ENCODE data around the gene DIAPH2. TPM values are rescaled to one million over a fixed set of nuclear protein-coding genes. Genes with fewer than 3 reads are reported as not detected.

Gene DIAPH2
- total RNA-seq, 2 donors from 2014 or later: 42.4 to 66.0 TPM

DNA sequence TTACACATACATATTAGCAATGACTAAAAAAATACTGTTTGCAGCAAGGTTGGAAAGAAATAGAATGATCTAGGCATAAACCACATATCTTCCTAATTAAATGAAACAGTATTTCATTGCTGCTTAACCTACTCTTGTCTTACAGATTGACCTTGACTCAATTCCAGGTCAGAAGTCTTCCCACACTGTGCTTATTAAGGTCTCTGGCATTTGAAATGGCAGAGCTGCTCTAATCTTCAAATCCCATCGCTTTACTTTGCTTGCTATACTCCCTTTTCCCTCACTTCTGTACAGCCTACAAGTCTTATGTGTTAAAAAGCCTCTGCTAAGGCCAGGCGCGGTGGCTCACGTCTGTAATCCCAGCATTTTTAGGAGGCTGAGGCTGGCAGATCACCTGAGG, 623.5 kb downstream of the DIAPH2 start:
- no peak overlapping the region for H3K27ac ChIP-seq
- H3K36me3 ChIP-seq: no peaks in the 10 kb centered on the region
- no peaks in the 10 kb centered on the region for H3K9me3 ChIP-seq
- H3K4me1 ChIP-seq (ENCODE audit: control insufficient read depth in 1 of 2, low read depth in 2 of 2): no peaks in the 10 kb centered on the region
- H3K27me3 ChIP-seq (replicated peaks; ENCODE audit: insufficient read depth): no peaks in the 10 kb centered on the region
- H3K4me3 ChIP-seq: no peak overlapping the region
- ATAC-seq (ENCODE audit: insufficient number of reproducible peaks, low FRiP score, low read depth): no peak
- DNase-seq (ENCODE audit: low spot score): no peak
- TF ChIP-seq, protein P1, sequence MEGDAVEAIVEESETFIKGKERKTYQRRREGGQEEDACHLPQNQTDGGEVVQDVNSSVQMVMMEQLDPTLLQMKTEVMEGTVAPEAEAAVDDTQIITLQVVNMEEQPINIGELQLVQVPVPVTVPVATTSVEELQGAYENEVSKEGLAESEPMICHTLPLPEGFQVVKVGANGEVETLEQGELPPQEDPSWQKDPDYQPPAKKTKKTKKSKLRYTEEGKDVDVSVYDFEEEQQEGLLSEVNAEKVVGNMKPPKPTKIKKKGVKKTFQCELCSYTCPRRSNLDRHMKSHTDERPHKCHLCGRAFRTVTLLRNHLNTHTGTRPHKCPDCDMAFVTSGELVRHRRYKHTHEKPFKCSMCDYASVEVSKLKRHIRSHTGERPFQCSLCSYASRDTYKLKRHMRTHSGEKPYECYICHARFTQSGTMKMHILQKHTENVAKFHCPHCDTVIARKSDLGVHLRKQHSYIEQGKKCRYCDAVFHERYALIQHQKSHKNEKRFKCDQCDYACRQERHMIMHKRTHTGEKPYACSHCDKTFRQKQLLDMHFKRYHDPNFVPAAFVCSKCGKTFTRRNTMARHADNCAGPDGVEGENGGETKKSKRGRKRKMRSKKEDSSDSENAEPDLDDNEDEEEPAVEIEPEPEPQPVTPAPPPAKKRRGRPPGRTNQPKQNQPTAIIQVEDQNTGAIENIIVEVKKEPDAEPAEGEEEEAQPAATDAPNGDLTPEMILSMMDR (IDR thresholded peaks at IDR 0.05): no peak

DNA sequence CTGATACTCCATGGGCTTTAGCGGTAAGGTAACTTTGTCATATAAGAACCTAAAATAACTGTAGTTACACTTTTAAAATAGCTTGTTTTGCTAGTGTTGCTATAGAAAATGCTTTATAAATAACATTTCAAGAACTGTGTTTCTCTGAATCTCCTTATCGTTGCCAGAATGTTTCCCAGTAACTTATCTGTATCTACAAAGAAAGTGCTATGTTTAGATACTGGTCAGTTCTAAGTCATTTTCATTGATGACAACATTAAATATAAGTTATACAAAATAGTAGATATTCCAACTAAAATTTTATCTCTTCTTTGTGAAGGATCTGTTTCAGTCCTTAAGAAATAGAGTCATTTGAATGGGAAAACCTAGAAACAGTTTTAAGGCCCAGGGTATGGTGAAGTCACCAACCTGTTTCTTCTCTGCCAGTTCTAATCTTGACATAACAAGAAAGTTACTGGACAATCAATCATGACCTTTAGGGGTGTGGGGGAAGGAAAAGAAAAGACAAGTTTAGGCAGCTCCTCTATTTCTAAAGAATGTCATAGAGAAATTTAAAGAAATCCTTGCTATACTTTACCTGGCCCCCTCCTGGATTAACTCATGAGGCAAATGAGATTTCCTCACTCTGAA, 625.0 kb downstream of the DIAPH2 start:
- Histone ChIP-seq H3K27ac (no peak overlapping the region), H3K36me3 (no peaks in the 10 kb centered on the region), H3K4me1 (ENCODE audit: control insufficient read depth in 1 of 2, low read depth in 2 of 2) (no peaks in the 10 kb centered on the region), H3K4me3 (no peak overlapping the region), H3K9me3 (no peaks in the 10 kb centered on the region), H3K27me3 (replicated peaks; ENCODE audit: insufficient read depth) (no peaks in the 10 kb centered on the region)
- DNase-seq (ENCODE audit: low spot score): no peak
- TF ChIP-seq, protein P1 (IDR thresholded peaks at IDR 0.05): no peak
- ATAC-seq (ENCODE audit: insufficient number of reproducible peaks, low FRiP score, low read depth): no peak

GRCh38 chrX:97310373-97310772, 625.7 kb downstream of the DIAPH2 start:
- TF ChIP-seq, protein P1 (IDR thresholded peaks at IDR 0.05): no peak
- no peak for DNase-seq (ENCODE audit: low spot score)
- Histone ChIP-seq H3K4me3 (no peak overlapping the region), H3K4me1 (ENCODE audit: control insufficient read depth in 1 of 2, low read depth in 2 of 2) (no peaks in the 10 kb centered on the region), H3K27me3 (replicated peaks; ENCODE audit: insufficient read depth) (no peaks in the 10 kb centered on the region), H3K36me3 (no peaks in the 10 kb centered on the region), H3K27ac (no peak overlapping the region), H3K9me3 (no peaks in the 10 kb centered on the region)
- no peak for ATAC-seq (ENCODE audit: insufficient number of reproducible peaks, low FRiP score, low read depth)

- Histone ChIP-seq H3K4me1 (ENCODE audit: control insufficient read depth in 1 of 2, low read depth in 2 of 2) (no peaks in the 10 kb centered on the region), H3K27ac (no peak overlapping the region), H3K4me3 (no peak overlapping the region), H3K27me3 (replicated peaks; ENCODE audit: insufficient read depth) (no peaks in the 10 kb centered on the region), H3K36me3 (no peaks in the 10 kb centered on the region), H3K9me3 (no peaks in the 10 kb centered on the region)
- TF ChIP-seq, protein P1 (IDR thresholded peaks at IDR 0.05): no peak
- no peak for ATAC-seq (ENCODE audit: insufficient number of reproducible peaks, low FRiP score, low read depth)
- no peak for DNase-seq (ENCODE audit: low spot score)
Measured at GRCh38 chrX:97311066-97311778, 626.6 kb downstream of the DIAPH2 start.

GRCh38 chrX:97314345-97314744, 629.7 kb downstream of the DIAPH2 start:
- no peak for ATAC-seq (ENCODE audit: insufficient number of reproducible peaks, low FRiP score, low read depth)
- no peaks in the 10 kb centered on the region for H3K4me1 ChIP-seq (ENCODE audit: control insufficient read depth in 1 of 2, low read depth in 2 of 2)
- TF ChIP-seq, protein P1 (IDR thresholded peaks at IDR 0.05): no peak
- no peak for DNase-seq (ENCODE audit: low spot score)
- H3K27me3 ChIP-seq (replicated peaks; ENCODE audit: insufficient read depth): no peaks in the 10 kb centered on the region
- H3K27ac ChIP-seq: no peak overlapping the region
- no peaks in the 10 kb centered on the region for H3K36me3 ChIP-seq
- no peaks in the 10 kb centered on the region for H3K9me3 ChIP-seq
- H3K4me3 ChIP-seq: no peak overlapping the region
